Right lobe of liver (tissue), 4 donors: Measurements from ENCODE around the gene PPP6R3.

Source experiments
- CTCF ChIP-seq, 4 donors: fragments of 200-600 bp in 3 of 4; fragments of 450-650 bp in 1 of 4; IDR thresholded peaks; one replicate each; pipeline versions ENCODE4 v1.5.1 to v1.8.0; 2016 to 2022; ENCODE audit warnings: antibody characterized with exemption in 4 of 4, mild to moderate bottlenecking in 2 of 4
- POLR2A ChIP-seq: fragments of 450-650 bp; IDR thresholded peaks from one replicate; pipeline ENCODE4 v1.6.1; 2017; ENCODE audit warnings: antibody characterized with exemption, mild to moderate bottlenecking
- donor health status: DM: no; HTN: no; CAD: no.
- donor health status: DM: no; HTN: no; CAD: no.
- donor health status: DM: no; HTN: yes; CAD: no.

- TF ChIP-seq CTCF (IDR thresholded peaks at IDR 0.05): no peak
- TF ChIP-seq POLR2A: no peak
Observed at GRCh38 chr11:68470304-68470811, 9.8 kb downstream of the PPP6R3 start.
